H1 (cell line): Measurements from ENCODE around the gene COL17A1. TPM values are rescaled to one million over a fixed set of nuclear protein-coding genes. Genes with fewer than 3 reads are reported as not detected.

Experiments
- CTCF ChIA-PET: fragments of 300-600 bp; sonication (Branson Sonifier 250); formaldehyde crosslinking; loops from one replicate; lab custom pipeline; 2021; ENCODE audit not compliant: partially characterized antibody; lab: Charles Lee
- POLR2A ChIA-PET: fragments of 300-600 bp; sonication (Branson Sonifier 250); formaldehyde crosslinking; loops from one replicate; lab custom pipeline; 2021; ENCODE audit warnings: inconsistent platforms; ENCODE audit not compliant: partially characterized antibody; lab: Charles Lee
- DNase-seq, 2 experiments: peaks; one replicate each; pipeline versions ENCODE4 v3.0.0 to v3.0.0-alpha.2; 2010 to 2022; ENCODE audit warnings: low spot score in 2 of 2, low read depth in 1 of 2, mixed read lengths in 1 of 2
- FAIRE-seq: peaks from 2 replicates; lab custom pipeline; 2011; peaks lifted over from hg19 to GRCh38; lab: Jason Lieb, UNC
- H2AFZ ChIP-seq: 2 replicates; pipeline ENCODE4 v1.8.1; 2012; ENCODE audit warnings: low read length, inconsistent platforms
- H2AK5ac ChIP-seq: 2 replicates; pipeline ENCODE4 v1.6.1; 2013; ENCODE audit warnings: low read depth, low read length
- H2BK120ac ChIP-seq: replicated peaks from 2 replicates; pipeline ENCODE3; 2013; ENCODE audit warnings: low read depth, low read length, inconsistent platforms
- H2BK12ac ChIP-seq: 2 replicates; pipeline ENCODE4 v1.6.1; 2013; ENCODE audit warnings: low read depth, low read length
- H2BK15ac ChIP-seq: 2 replicates; pipeline ENCODE4 v1.6.1; 2013; ENCODE audit warnings: low read length
- H2BK20ac ChIP-seq: 2 replicates; pipeline ENCODE4 v1.6.1; 2013; ENCODE audit warnings: low read length
- H2BK5ac ChIP-seq: 2 replicates; pipeline ENCODE4 v1.6.1; 2013; ENCODE audit warnings: low read depth, low read length
- H3K14ac ChIP-seq: 2 replicates; pipeline ENCODE4 v1.6.1; 2013; ENCODE audit warnings: inconsistent platforms; ENCODE audit not compliant: insufficient read length
- H3K18ac ChIP-seq: 2 replicates; pipeline ENCODE4 v1.6.1; 2013; ENCODE audit warnings: low read length; ENCODE audit errors: extremely low read depth
- H3K23ac ChIP-seq: 2 replicates; pipeline ENCODE4 v1.6.1; 2013; ENCODE audit warnings: inconsistent platforms; ENCODE audit not compliant: insufficient read length
- H3K23me2 ChIP-seq: 2 replicates; pipeline ENCODE4 v1.6.1; 2013; ENCODE audit warnings: low read depth, low read length
- H3K27ac ChIP-seq: 2 replicates; pipeline ENCODE4 v1.6.1; 2011; ENCODE audit warnings: low read depth, low read length, inconsistent platforms
- H3K27me3 ChIP-seq, 4 experiments: replicated peaks in 1 of 4; 1 replicate in 1 of 4; 2 replicates in 3 of 4; pipeline versions ENCODE4 v1.6.1 to v1.8.1; 2011 to 2013; ENCODE audit warnings: low read length in 3 of 4, mild to moderate bottlenecking in 3 of 4, inconsistent platforms in 2 of 4, mixed read lengths in 2 of 4, moderate library complexity in 1 of 4; ENCODE audit not compliant: control insufficient read depth in 3 of 4, insufficient read depth in 3 of 4; ENCODE audit errors: extremely low read depth in 1 of 4
- H3K36me3 ChIP-seq, 4 experiments: 2 replicates each; pipeline versions ENCODE4 v1.6.1 to v1.8.1; 2011 to 2013; ENCODE audit warnings: mild to moderate bottlenecking in 4 of 4, low read length in 3 of 4, moderate library complexity in 2 of 4, control low read depth in 1 of 4, inconsistent platforms in 1 of 4; ENCODE audit not compliant: insufficient read depth in 4 of 4, control insufficient read depth in 2 of 4
- H3K4ac ChIP-seq: replicated peaks from 2 replicates; pipeline ENCODE3; 2013; ENCODE audit warnings: low read length, low read depth, mixed read lengths, inconsistent platforms; ENCODE audit not compliant: insufficient read length
- H3K4me1 ChIP-seq, 4 experiments: replicated peaks in 1 of 4; 1 replicate in 1 of 4; 2 replicates in 3 of 4; pipeline versions ENCODE4 v1.6.1 to v1.8.1; 2011 to 2013; ENCODE audit warnings: low read length in 3 of 4, inconsistent platforms in 2 of 4, mixed read lengths in 1 of 4; ENCODE audit not compliant: insufficient read depth in 4 of 4, control insufficient read depth in 3 of 4
- H3K4me2 ChIP-seq, 2 experiments: 2 replicates each; pipeline versions ENCODE4 v1.6.1 to v1.8.1; 2011 to 2013; ENCODE audit warnings: low read depth in 2 of 2, low read length in 2 of 2, control low read depth in 1 of 2, inconsistent platforms in 1 of 2, mild to moderate bottlenecking in 1 of 2; ENCODE audit not compliant: insufficient read depth in 1 of 2
- H3K4me3 ChIP-seq, 4 experiments: fragments of 200-600, 300-600 bp in 1 of 4; sonication (generic), shearing (Covaris generic), sonication (Bioruptor Twin) in 1 of 4; 2 replicates each; pipeline versions ENCODE4 v1.5.1 to v1.8.1; 2011 to 2016; ENCODE audit warnings: low read length in 4 of 4, low read depth in 3 of 4, control low read depth in 2 of 4, inconsistent platforms in 2 of 4, mild to moderate bottlenecking in 2 of 4, mixed read lengths in 1 of 4, moderate library complexity in 1 of 4; ENCODE audit not compliant: insufficient read depth in 2 of 4; ENCODE audit errors: extremely low read depth in 1 of 4
- H3K56ac ChIP-seq: replicated peaks from 2 replicates; pipeline ENCODE3; 2013; ENCODE audit warnings: low read depth, mild to moderate bottlenecking, mixed read lengths, low read length, inconsistent platforms; ENCODE audit not compliant: insufficient read length
- H3K79me1 ChIP-seq: 2 replicates; pipeline ENCODE4 v1.6.1; 2013; ENCODE audit warnings: low read depth, low read length, control low read depth
- H3K79me2 ChIP-seq, 2 experiments: 2 replicates each; pipeline versions ENCODE4 v1.6.1 to v1.8.1; 2012 to 2013; ENCODE audit warnings: low read length in 2 of 2, mild to moderate bottlenecking in 2 of 2, inconsistent platforms in 1 of 2; ENCODE audit not compliant: insufficient read depth in 2 of 2, control insufficient read depth in 1 of 2
- H3K9ac ChIP-seq, 4 experiments: replicated peaks in 1 of 4; 1 replicate in 1 of 4; 2 replicates in 3 of 4; pipeline versions ENCODE4 v1.6.1 to v1.8.1; 2011 to 2013; ENCODE audit warnings: low read depth in 3 of 4, low read length in 3 of 4, control low read depth in 2 of 4, mild to moderate bottlenecking in 2 of 4, moderate library complexity in 2 of 4, inconsistent platforms in 1 of 4; ENCODE audit errors: extremely low read depth in 1 of 4
- H3K9me3 ChIP-seq, 2 experiments: 2 replicates each; pipeline versions ENCODE4 v1.6.1 to v1.8.1; 2012 to 2013; ENCODE audit warnings: mild to moderate bottlenecking in 2 of 2, moderate library complexity in 2 of 2, control low read depth in 1 of 2, inconsistent platforms in 1 of 2, low read depth in 1 of 2, low read length in 1 of 2, mixed read lengths in 1 of 2; ENCODE audit not compliant: insufficient read depth in 2 of 2
- H4K20me1 ChIP-seq, 2 experiments: replicated peaks in 1 of 2; 2 replicates each; pipeline versions ENCODE3 to v1.8.1; 2011 to 2013; ENCODE audit warnings: inconsistent platforms in 2 of 2, low read length in 2 of 2, mild to moderate bottlenecking in 1 of 2; ENCODE audit not compliant: insufficient read depth in 2 of 2, control insufficient read depth in 1 of 2
- H4K5ac ChIP-seq: 2 replicates; pipeline ENCODE4 v1.6.1; 2013; ENCODE audit warnings: low read length, low read depth, mixed read lengths, inconsistent platforms; ENCODE audit not compliant: insufficient read length
- H4K8ac ChIP-seq: 2 replicates; pipeline ENCODE4 v1.8.0; 2013; ENCODE audit warnings: mild to moderate bottlenecking, moderate library complexity, low read length, inconsistent platforms; ENCODE audit not compliant: insufficient read depth; ENCODE audit errors: extremely low read depth
- H4K91ac ChIP-seq: replicated peaks from 2 replicates; pipeline ENCODE3; 2013; ENCODE audit warnings: low read length, mixed read lengths, inconsistent platforms; ENCODE audit not compliant: insufficient read length
- GABPA ChIP-seq: IDR thresholded peaks from 2 replicates; pipeline ENCODE4 v1.6.1; 2011; ENCODE audit warnings: mild to moderate bottlenecking, low read length, moderate library complexity, borderline replicate concordance; ENCODE audit not compliant: insufficient read depth
- POU5F1 ChIP-seq: IDR thresholded peaks from 2 replicates; pipeline ENCODE4 v1.6.1; 2011; ENCODE audit warnings: low read depth, mild to moderate bottlenecking, low read length, moderate library complexity
- RBBP5 ChIP-seq: IDR thresholded peaks from 2 replicates; pipeline ENCODE4 v1.7.1; 2012; ENCODE audit warnings: low read depth, mild to moderate bottlenecking, inconsistent platforms, low read length, moderate library complexity, borderline replicate concordance
- SIX5 ChIP-seq: IDR thresholded peaks from 2 replicates; pipeline ENCODE4 v1.6.1; 2011; ENCODE audit warnings: mild to moderate bottlenecking, low read depth, low read length
- SP4 ChIP-seq: IDR thresholded peaks from 2 replicates; pipeline ENCODE4 v1.6.1; 2012; ENCODE audit warnings: low read length, inconsistent platforms
- SRF ChIP-seq: IDR thresholded peaks from 2 replicates; pipeline ENCODE4 v1.6.1; 2011; ENCODE audit warnings: mild to moderate bottlenecking, low read depth, low read length, moderate library complexity
- TAF1 ChIP-seq: IDR thresholded peaks from 2 replicates; pipeline ENCODE4 v1.6.1; 2011; ENCODE audit warnings: mild to moderate bottlenecking, low read depth, low read length
- YY1 ChIP-seq: IDR thresholded peaks from 2 replicates; pipeline ENCODE4 v1.6.1; 2011; ENCODE audit warnings: low read depth, mild to moderate bottlenecking, low read length
- WGBS, 2 experiments: shearing (Covaris generic) in 1 of 2; methylation state at CpG; one replicate each; pipeline versions ENCODE4 v1.1.6 to v1.1.7; 2013 to 2015; ENCODE audit warnings: low lambda C conversion rate in 2 of 2, mixed read lengths in 2 of 2, inconsistent platforms in 1 of 2, low coverage in 1 of 2, missing lambda C conversion rate in 1 of 2; ENCODE audit not compliant: insufficient replicate concordance in 2 of 2, insufficient coverage in 1 of 2, insufficient read length in 1 of 2; ENCODE audit errors: extremely low coverage in 1 of 2, missing lambda C conversion rate in 1 of 2; 5-methylcytosine and 5-hydroxymethylcytosine counted together
- polyA plus RNA-seq, 7 experiments: library from polyadenylated mRNA; depleted of rRNA in 3 of 7; stranded (reverse) in 5 of 7; unstranded in 2 of 7; fragments of >200 nt in 5 of 7; fragments of 200-250 nt in 2 of 7; gene quantifications; 1 replicate in 5 of 7; 2 replicates in 1 of 7; 4 replicates in 1 of 7; pipeline versions ENCODE4 v1.2.1 to v1.2.3, GENCODE V29; 2011 to 2013; ENCODE audit warnings: missing spikeins in 2 of 7, mixed read lengths in 2 of 7
- total RNA-seq: library from RNA; stranded (reverse); fragmentation: NEBNext Ultra II Directional; extraction: Animal tissue kit (Norgen Biotek cat#: 25700); gene quantifications from 2 replicates; pipeline ENCODE4 v1.2.1, GENCODE V29; 2021
- TF ChIP-seq, protein P1 (sequence below), 3 experiments: IDR thresholded peaks; 1 replicate in 2 of 3; 2 replicates in 1 of 3; pipeline versions ENCODE4 v1.5.1 to v1.6.1; 2011; ENCODE audit warnings: low read length in 3 of 3, mild to moderate bottlenecking in 3 of 3, inconsistent platforms in 2 of 3, low read depth in 1 of 3, moderate library complexity in 1 of 3; ENCODE audit not compliant: insufficient read depth in 1 of 3; ENCODE audit errors: control extremely low read depth in 1 of 3

Gene COL17A1
- total and polyA plus RNA-seq, 2 of the 8 experiments (the other 6 are each of a cell fraction or from before 2014, with no cell fraction given), result 0.35 to 0.37 TPM

- Histone ChIP-seq H4K91ac (no peak overlapping the region), H3K36me3 (peaks cover 0 to 9% (median 0%) of the 10 kb centered on the region in 4 experiments; a peak in 3 of 8 replicates), H2AK5ac (no peak overlapping the region), H4K8ac (no peak overlapping the region), H3K4ac (no peak overlapping the region), H2AFZ (no peak overlapping the region), H2BK20ac (no peak overlapping the region), H3K9me3 (no peaks in the 10 kb centered on the region), H3K9ac (no peak overlapping the region), H3K4me2 (no peak overlapping the region), H3K79me1 (no peaks in the 10 kb centered on the region; the same call in 1 of the 2 replicates)
- 94% methylated on average over 6 of the region's 6 CpGs; no CpG with 5 or more reads in 1 of the 2 experiments for WGBS, 2 experiments
- CTCF ChIA-PET, result interaction anchor here (0.6 to 2.2 kb wide), 10 partner anchors 9 to 321 kb away, joined by 3 to 7 read pairs (median 3); no protein-coding TSS in a partner anchor
- TF ChIP-seq, protein P1, sequence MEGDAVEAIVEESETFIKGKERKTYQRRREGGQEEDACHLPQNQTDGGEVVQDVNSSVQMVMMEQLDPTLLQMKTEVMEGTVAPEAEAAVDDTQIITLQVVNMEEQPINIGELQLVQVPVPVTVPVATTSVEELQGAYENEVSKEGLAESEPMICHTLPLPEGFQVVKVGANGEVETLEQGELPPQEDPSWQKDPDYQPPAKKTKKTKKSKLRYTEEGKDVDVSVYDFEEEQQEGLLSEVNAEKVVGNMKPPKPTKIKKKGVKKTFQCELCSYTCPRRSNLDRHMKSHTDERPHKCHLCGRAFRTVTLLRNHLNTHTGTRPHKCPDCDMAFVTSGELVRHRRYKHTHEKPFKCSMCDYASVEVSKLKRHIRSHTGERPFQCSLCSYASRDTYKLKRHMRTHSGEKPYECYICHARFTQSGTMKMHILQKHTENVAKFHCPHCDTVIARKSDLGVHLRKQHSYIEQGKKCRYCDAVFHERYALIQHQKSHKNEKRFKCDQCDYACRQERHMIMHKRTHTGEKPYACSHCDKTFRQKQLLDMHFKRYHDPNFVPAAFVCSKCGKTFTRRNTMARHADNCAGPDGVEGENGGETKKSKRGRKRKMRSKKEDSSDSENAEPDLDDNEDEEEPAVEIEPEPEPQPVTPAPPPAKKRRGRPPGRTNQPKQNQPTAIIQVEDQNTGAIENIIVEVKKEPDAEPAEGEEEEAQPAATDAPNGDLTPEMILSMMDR (IDR thresholded peaks at IDR 0.05; ENCODE audit: control extremely low read depth in 1 of 3, insufficient read depth in 1 of 3, low read depth in 1 of 3, low read length in 3 of 3), result no peak
- TF ChIP-seq YY1 (no peak), GABPA (no peak), SRF (no peak), SP4 (no peak), SIX5 (no peak), POU5F1 (no peak), RBBP5 (no peak), TAF1 (no peak)
- TF ChIP-seq, all 59 proteins: peak for 0
- no peak overlapping the region for H3K56ac ChIP-seq
- POLR2A ChIA-PET, result no interaction called here
- H2BK15ac ChIP-seq, result no peak overlapping the region
- no peaks in the 10 kb centered on the region for H3K79me2 ChIP-seq
- no peak overlapping the region for H3K23ac ChIP-seq
- no peak overlapping the region for H2BK120ac ChIP-seq
- FAIRE-seq (no peak), DNase-seq (no peak)
- H4K5ac ChIP-seq, result no peak overlapping the region
- H2BK12ac ChIP-seq, result no peak overlapping the region
- H3K4me1 ChIP-seq, result peaks cover 3 to 15% (median 10%) of the 10 kb centered on the region in 4 experiments; a peak in 5 of 7 replicates
- no peaks in the 10 kb centered on the region for H3K23me2 ChIP-seq
- no peak overlapping the region for H3K4me3 ChIP-seq
- no peak overlapping the region for H3K27ac ChIP-seq
- no peaks in the 10 kb centered on the region for H3K27me3 ChIP-seq
- no peak overlapping the region for H3K14ac ChIP-seq
- H3K18ac ChIP-seq, result no peak overlapping the region
- H4K20me1 ChIP-seq, result peaks cover 0 to 2% of the 10 kb centered on the region in 2 experiments
- H2BK5ac ChIP-seq, result no peak overlapping the region
Measured at GRCh38 chr10:104029521-104029860, 56.2 kb downstream of the COL17A1 start.
